NCI-H446 treated with DMSO at 0.1 percent for 48 hours (cell line): Measurements from ENCODE around the gene TSSK6.
"Not testable (repeated sequence)": the region's sequence is repeated elsewhere in the genome, so short reads cannot be mapped to it uniquely, and the experiment has no call there.

ENCODE experiments used
- DNase-seq: peaks from one replicate; lab custom pipeline; 2025; lab: John Stamatoyannopoulos, UW

TSSK6 gene

GRCh38 chr19:19487950-19488874 is 27.1 kb downstream of the TSSK6 start:
- no peak for DNase-seq

GRCh38 chr19:19487077-19487949 is 28.0 kb downstream of the TSSK6 start:
- no peak for DNase-seq

- no peak for DNase-seq
Observed at GRCh38 chr19:19486343-19487076, 28.8 kb downstream of the TSSK6 start.

DNA sequence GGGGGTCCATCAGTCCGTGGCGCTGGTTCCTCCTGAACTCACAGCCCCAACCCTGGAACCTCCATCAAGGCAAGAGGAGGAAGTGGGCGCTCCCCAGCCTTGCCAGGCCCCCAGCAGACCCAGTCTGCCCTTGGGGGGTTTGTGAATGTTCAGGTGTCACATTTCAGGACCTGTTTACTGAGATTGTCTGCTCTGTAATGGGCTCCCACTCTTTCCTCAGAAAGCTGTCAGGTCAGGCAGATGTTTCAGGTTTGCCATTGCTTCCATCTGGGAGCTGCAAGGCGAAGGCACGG is 29.4 kb downstream of the TSSK6 start:
- no peak for DNase-seq

- DNase-seq: no peak
Observed at GRCh38 chr19:19485161-19485997, 30.0 kb downstream of the TSSK6 start.

DNA sequence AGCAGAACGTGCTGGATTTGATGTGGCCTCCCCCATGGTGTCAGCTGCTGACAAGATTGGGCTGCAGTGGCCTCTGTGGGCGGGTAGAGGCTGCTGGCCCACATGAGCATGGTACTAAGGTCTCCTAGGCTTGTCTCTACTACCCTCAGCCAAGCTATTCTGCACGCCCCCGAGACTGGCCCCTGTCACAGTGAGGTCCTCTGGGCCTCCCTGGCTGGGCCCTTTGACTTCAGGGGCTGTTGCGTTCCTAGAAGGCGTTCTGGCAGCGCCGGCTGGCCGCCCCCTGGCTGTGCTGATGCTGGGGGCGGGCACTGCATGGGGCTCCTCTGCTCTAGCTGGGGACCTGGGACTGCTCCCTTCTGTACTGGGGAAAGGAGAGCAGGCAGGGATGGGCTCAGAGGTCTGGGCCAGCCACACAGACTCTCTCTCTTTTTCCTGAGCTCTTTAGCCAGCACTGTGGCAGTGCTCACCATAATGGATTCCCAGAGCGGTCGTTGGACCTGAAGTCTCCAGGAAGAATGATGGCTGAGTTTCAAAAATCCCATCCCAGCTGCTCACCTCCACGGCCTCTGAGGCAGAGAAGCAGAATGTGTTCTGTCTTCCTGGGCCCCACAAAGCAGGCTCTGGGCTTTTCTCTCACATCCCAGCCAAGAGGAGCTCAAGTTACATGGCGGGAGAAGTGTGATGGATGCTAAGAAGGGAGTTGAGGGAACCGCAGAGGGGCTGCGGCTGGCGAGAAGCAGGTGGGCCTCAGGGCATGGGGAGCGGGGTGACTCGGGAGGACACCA is 32.3 kb downstream of the TSSK6 start:
- DNase-seq: no peak

DNA sequence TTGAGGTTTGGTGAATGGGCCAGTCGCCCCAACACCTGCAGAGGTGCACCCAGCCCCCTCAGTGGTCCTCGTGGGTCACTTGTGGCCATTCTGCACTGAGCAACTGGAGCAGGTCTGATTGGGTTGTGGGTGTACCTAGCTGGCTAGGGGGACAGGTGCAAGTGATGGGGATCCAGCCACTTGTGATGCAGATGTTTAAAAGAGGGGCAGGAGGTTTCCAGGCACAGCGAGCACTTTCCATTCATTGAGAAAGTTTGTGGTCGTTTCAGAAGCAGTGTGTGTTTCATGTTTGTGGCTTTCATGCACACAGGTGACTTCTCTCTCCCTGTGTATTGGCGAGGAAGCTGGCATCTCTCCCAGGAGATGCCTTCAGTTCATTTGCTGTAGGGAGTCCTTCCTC is 34.7 kb downstream of the TSSK6 start:
- no peak for DNase-seq

GRCh38 chr19:19477705-19478383 is 37.5 kb downstream of the TSSK6 start:
- no peak for DNase-seq

DNA sequence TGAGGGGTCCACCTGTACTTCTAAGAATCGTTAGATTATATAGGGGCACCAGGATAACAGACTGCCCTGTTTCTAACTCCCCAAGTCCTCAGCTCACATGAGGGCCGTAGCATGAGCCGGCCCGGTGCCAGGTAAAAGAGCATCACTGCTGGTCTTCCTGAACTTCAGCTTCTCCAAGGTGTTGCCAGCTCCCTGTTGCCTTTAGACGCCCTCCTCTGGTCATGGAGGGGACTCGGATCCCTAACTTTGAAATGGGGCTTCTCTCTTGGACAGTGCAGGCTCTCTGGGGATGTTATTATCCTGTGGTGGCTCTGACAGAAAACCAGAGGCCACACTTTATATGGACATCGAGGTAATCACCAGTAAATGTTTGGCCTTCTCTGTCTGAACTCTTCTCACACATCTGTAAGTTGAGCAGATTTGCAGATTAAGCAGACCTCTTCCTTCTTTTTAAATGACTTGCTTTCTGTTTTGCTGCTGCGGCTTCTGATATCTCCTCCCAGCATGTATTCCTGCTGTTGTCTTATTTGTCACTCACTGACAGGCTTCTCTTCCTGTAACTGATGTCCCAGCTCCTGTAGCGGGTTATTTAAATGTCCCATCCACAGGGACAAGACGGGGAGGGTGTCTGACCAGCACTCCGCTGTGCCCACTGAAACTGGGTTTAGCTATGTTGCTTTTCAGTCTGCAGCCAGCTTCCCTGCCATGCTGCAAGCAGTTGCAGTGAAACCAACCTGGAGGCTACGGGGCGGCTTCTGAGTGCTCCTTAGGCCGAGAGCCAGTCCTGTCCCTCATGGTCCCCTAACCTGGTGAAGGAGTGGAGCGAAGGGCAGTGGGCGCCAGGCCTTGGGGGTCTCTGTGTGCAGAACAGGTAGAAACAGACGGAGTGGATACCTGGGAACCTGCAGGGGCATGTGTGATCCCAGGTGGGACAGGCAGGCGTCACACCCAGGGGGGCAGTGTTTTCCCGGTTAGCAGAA is 39.2 kb downstream of the TSSK6 start:
- DNase-seq: no peak

DNA sequence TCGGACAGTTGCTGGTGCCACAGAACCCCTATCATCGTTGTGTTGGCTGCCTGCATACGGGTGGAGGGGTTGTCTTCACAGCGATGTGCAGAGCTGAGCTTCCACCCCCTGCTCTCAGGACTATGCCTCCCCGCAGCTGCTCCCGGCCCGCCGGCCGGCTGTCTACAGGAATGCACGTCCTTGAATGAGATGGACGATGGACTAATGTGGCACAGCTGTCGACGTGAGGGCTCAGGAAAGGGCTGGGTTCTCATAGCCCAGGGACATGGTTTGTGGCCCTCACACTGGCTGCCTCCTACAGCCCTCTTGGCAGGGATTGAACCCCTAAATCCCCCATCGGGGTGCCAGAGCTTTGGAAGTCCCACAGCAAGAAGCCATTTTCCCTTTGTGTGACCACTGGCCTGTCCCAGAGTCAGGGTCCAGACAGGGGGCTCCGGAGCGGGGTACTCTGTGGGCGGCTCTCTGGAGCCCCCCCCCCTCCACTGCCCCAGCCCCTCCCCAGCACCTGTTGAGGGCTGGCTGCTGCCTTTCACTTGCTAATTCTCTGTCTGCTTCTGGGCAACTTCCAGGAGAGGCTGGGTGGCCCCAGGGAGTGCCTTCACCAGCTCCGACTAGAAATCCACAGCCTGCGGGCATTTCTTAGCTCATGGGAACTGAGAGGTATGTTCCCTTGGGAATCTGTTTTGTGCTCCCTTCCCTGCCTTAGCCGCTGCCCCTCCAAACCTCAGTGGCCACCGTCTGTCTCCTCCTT is 40.2 kb downstream of the TSSK6 start:
- DNase-seq: no peak

GRCh38 chr19:19472106-19472505 is 43.2 kb downstream of the TSSK6 start:
- not testable (repeated sequence) for DNase-seq

DNA sequence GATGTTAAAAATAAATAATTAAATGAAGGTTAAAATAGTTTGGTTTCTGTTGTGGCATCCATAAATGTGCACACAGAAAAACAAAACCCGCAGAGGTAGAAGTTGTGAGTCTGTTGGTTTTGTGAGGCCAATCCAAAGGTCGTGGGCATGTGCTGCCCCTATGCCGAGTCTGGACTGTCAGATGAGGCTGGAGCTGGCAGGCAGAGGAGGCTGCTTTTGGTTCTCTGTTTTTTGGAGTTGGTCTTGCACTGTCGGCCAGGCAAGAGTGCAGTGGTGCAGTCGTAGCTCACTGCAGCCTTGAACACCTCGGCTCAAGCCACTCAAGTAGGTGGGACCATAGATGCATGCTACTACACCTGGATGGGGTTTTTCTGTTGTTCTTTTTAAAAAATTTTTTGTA is 43.7 kb downstream of the TSSK6 start:
- DNase-seq: no peak

DNA sequence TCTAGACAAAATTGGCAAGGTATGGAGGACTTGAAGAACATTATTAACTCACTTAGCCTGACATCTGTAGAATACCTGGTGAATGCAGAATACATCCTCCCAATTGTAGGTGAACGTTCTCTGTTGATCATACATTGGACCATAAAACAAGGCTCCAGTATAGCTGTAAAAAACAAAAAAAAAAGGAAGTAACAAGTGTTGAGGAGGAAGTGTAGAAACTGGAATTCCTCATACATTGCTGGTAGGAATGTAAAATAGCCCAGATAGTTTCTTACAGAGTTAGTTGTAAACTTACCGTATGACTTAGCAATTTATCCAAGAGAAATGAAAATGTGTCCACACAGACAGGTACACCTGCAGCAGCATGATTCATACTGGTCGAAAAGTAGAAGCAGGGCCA is 44.8 kb downstream of the TSSK6 start:
- no peak for DNase-seq

DNA sequence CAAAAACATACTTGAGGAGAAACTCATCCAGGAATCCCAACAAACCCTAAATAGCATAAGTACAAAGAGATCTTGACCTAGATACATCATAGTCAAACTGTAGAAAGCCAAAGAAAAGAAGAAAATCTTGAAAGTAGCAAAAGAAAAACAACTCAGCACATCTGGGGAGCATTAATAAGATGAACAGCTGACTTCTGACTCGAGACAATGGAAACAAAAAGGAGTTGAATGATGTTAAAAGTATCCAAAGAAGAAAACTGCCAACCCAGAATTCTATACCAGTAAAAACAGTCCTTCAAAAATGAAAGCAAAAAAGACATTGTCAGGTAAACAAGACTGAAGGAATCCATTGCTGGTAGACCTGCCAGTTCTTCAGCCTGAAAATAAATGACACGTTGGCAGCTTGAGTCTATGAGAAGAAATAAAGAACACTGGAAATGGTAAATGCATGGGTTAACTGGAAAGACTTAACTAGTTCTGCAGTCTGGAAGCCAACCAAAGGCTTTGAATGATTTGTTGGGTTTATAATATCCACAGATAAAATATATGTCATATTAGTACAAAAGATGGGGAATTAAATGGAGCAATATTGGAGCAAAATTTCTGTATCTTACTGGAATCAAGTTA is 46.8 kb downstream of the TSSK6 start:
- DNase-seq: no peak

- no peak for DNase-seq
Observed at GRCh38 chr19:19466201-19466600, 49.1 kb downstream of the TSSK6 start.

- no peak for DNase-seq
Observed at GRCh38 chr19:19465436-19466070, 49.8 kb downstream of the TSSK6 start.
